SK-N-SH treated with all-trans-retinoic acid at 6 μM for 48 hours (cell line): ENCODE measurements around the gene AKAP10.

Experiments used
- SNAI2 ChIP-seq: fragments of 250-450 bp; sonication (Bioruptor Pico); IDR thresholded peaks from 2 replicates; pipeline ENCODE4 v1.5.0; 2020; ENCODE audit warnings: mild to moderate bottlenecking, moderate library complexity
- ZFP30 ChIP-seq: fragments of 450-650 bp; formaldehyde crosslinking; IDR thresholded peaks from 2 replicates; pipeline ENCODE4 v1.5.0; 2022; ENCODE audit warnings: mild to moderate bottlenecking, moderate library complexity
- ZNF8 ChIP-seq: fragments of 450-650 bp; formaldehyde crosslinking; IDR thresholded peaks from 2 replicates; pipeline ENCODE4 v1.5.0; 2020; ENCODE audit warnings: mild to moderate bottlenecking, moderate library complexity
- TF ChIP-seq, protein P1 (sequence below): fragments of 250-450 bp; sonication (Bioruptor Pico); IDR thresholded peaks from 2 replicates; pipeline ENCODE4 v1.8.0; 2020; ENCODE audit warnings: mild to moderate bottlenecking, moderate library complexity, borderline replicate concordance

DNA sequence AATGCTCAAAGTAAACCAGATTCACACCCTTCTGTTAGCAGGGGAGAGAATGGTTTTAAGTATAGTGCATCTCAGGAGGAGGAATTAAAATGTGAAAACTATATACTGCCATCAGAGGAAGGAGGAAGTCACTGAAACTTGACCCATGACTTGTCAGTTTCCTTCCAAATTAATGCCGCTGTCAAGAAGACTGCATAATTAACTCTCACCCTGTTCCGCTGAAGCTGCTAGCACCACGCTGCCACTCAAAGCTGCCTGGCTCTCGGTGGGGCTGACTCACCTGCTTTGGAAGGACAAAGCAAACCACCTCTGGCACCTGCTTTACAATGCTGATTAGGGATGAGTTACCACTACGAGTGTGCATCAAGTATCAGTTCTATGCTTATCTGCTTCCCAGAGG is 72.1 kb downstream of the AKAP10 start:
- TF ChIP-seq ZNF8 (CRISPR knock-in tag) (no peak), SNAI2 (CRISPR knock-in tag) (no peak), ZFP30 (no peak)
- TF ChIP-seq, protein P1, sequence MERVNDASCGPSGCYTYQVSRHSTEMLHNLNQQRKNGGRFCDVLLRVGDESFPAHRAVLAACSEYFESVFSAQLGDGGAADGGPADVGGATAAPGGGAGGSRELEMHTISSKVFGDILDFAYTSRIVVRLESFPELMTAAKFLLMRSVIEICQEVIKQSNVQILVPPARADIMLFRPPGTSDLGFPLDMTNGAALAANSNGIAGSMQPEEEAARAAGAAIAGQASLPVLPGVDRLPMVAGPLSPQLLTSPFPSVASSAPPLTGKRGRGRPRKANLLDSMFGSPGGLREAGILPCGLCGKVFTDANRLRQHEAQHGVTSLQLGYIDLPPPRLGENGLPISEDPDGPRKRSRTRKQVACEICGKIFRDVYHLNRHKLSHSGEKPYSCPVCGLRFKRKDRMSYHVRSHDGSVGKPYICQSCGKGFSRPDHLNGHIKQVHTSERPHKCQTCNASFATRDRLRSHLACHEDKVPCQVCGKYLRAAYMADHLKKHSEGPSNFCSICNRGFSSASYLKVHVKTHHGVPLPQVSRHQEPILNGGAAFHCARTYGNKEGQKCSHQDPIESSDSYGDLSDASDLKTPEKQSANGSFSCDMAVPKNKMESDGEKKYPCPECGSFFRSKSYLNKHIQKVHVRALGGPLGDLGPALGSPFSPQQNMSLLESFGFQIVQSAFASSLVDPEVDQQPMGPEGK (CRISPR knock-in tag): no peak
